ENCODE data around the gene LRSAM1. TPM values are rescaled to one million over a fixed set of nuclear protein-coding genes. Genes with fewer than 3 reads are reported as not detected.

Gene LRSAM1
- total and polyA plus RNA-seq, 9 of the 15 experiments (the other 6 are each of a cell fraction or from before 2014, with no cell fraction given), result 0.07 to 16.2 (median 4.7) TPM

DNA sequence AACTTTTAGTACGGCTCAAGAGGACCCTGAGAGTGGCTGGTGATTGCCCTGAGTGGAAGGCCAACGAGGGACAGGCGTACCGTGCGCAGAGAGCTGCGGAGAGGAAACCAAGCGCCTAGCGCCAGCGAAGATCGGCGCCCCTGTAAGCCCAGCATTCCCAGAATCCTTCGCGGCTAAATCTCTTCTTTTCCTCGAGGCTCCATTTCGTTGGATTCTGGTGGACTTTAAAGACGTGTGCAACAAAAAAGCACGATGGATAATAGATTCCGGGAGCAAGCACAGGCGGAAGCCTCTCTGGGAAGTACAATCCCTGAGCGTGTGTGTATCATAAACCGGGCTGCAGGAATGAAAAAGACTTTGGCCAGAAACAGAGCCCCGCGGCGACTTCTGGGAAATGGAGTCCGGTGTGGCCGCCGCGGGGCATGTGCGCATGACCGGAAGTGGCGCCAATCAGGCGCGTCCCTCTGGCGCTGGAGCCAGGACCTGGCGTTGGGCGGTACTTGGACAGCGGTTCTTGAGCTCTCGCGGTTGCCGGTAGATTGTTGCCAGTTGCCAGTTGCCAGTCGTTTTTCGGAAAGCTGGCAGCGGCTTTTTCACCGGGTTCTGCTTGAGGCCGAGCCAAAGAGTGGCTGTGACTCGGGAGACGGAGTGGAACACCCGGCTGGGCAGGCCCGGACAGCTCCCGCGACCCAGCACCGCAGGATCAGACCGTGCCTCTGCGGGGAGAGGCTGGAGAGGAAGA is 27.2 kb upstream of the LRSAM1 start, which contains the start of gene ZNF79 (continued):
- TF ChIP-seq, protein P1, sequence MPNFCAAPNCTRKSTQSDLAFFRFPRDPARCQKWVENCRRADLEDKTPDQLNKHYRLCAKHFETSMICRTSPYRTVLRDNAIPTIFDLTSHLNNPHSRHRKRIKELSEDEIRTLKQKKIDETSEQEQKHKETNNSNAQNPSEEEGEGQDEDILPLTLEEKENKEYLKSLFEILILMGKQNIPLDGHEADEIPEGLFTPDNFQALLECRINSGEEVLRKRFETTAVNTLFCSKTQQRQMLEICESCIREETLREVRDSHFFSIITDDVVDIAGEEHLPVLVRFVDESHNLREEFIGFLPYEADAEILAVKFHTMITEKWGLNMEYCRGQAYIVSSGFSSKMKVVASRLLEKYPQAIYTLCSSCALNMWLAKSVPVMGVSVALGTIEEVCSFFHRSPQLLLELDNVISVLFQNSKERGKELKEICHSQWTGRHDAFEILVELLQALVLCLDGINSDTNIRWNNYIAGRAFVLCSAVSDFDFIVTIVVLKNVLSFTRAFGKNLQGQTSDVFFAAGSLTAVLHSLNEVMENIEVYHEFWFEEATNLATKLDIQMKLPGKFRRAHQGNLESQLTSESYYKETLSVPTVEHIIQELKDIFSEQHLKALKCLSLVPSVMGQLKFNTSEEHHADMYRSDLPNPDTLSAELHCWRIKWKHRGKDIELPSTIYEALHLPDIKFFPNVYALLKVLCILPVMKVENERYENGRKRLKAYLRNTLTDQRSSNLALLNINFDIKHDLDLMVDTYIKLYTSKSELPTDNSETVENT (CRISPR knock-in tag; IDR thresholded peaks at IDR 0.05), result no peak
- TF ChIP-seq HCFC1 (IDR thresholded peaks at IDR 0.05; ENCODE audit: low read depth, low read length) (peak; percentile 89), NBN (IDR thresholded peaks at IDR 0.05; ENCODE audit: low read depth) (0 out of 2 replicates have a peak, but pooled peaks have one; percentile 13), TCF7 (IDR thresholded peaks at IDR 0.05; ENCODE audit: borderline replicate concordance) (no peak), ZNF324 (CRISPR knock-in tag; IDR thresholded peaks at IDR 0.05) (no peak), RCOR1 (IDR thresholded peaks at IDR 0.05; ENCODE audit: borderline replicate concordance in 1 of 2, low read depth in 2 of 2, low read length in 2 of 2) (no peak; a peak in 1 of 4 replicates), CHD2 (IDR thresholded peaks at IDR 0.05; ENCODE audit: low read depth, low read length) (peak; percentile 77), CBX8 (IDR thresholded peaks at IDR 0.05; ENCODE audit: borderline replicate concordance, extremely low read depth, low read depth, low read length, poor library complexity, severe bottlenecking) (no peak), ZNF830 (CRISPR knock-in tag; IDR thresholded peaks at IDR 0.05) (no peak), ZNF561 (CRISPR knock-in tag; conservative IDR thresholded peaks at IDR 0.05) (0 out of 2 replicates have a peak, but pooled peaks have one; percentile 36), ZNF778 (CRISPR knock-in tag; IDR thresholded peaks at IDR 0.05) (no peak), STAG1 (CRISPR knock-in tag; IDR thresholded peaks at IDR 0.05; ENCODE audit: borderline replicate concordance) (no peak)
- TF ChIP-seq, protein P2, sequence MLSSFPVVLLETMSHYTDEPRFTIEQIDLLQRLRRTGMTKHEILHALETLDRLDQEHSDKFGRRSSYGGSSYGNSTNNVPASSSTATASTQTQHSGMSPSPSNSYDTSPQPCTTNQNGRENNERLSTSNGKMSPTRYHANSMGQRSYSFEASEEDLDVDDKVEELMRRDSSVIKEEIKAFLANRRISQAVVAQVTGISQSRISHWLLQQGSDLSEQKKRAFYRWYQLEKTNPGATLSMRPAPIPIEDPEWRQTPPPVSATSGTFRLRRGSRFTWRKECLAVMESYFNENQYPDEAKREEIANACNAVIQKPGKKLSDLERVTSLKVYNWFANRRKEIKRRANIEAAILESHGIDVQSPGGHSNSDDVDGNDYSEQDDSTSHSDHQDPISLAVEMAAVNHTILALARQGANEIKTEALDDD (IDR thresholded peaks at IDR 0.05), result no peak
- TF ChIP-seq, protein P3, sequence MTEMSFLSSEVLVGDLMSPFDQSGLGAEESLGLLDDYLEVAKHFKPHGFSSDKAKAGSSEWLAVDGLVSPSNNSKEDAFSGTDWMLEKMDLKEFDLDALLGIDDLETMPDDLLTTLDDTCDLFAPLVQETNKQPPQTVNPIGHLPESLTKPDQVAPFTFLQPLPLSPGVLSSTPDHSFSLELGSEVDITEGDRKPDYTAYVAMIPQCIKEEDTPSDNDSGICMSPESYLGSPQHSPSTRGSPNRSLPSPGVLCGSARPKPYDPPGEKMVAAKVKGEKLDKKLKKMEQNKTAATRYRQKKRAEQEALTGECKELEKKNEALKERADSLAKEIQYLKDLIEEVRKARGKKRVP (CRISPR knock-in tag; IDR thresholded peaks at IDR 0.05), result no peak
- TF ChIP-seq, protein P4, sequence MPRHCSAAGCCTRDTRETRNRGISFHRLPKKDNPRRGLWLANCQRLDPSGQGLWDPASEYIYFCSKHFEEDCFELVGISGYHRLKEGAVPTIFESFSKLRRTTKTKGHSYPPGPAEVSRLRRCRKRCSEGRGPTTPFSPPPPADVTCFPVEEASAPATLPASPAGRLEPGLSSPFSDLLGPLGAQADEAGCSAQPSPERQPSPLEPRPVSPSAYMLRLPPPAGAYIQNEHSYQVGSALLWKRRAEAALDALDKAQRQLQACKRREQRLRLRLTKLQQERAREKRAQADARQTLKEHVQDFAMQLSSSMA (CRISPR knock-in tag; IDR thresholded peaks at IDR 0.05), result no peak

Measured in K562 (cell line).